DMS153 treated with DMSO at 0.1 percent for 48 hours (cell line): ENCODE measurements around the gene NUP62.

Experiments used
- DNase-seq: peaks from one replicate; lab custom pipeline; 2025; ENCODE audit not compliant: unreplicated experiment; lab: John Stamatoyannopoulos, UW

Gene NUP62

GRCh38 chr19:49869484-49870308, 59.6 kb downstream of the NUP62 start:
- DNase-seq, result peak; percentile 99

GRCh38 chr19:49869009-49869483, 60.3 kb downstream of the NUP62 start:
- no peak for DNase-seq

GRCh38 chr19:49866933-49867782, 62.1 kb downstream of the NUP62 start, which contains the start of gene PNKP:
Gene PNKP, minus strand, starts transcription at chr19:49867576. Its CDS starts 372 bp downstream, at chr19:49867204.
- DNase-seq, result peak; percentile 77

GRCh38 chr19:49864890-49865289, 64.4 kb downstream of the NUP62 start:
- DNase-seq, result no peak

- DNase-seq, result no peak
These were observed 65.4 kb downstream of the NUP62 start for GRCh38 chr19:49863935-49864320.

GRCh38 chr19:49863254-49863934, 65.9 kb downstream of the NUP62 start:
- no peak for DNase-seq

GRCh38 chr19:49862391-49863253, 66.7 kb downstream of the NUP62 start:
- no peak for DNase-seq

- no peak for DNase-seq
These were observed 67.5 kb downstream of the NUP62 start for GRCh38 chr19:49861541-49862378.

GRCh38 chr19:49861107-49861506, 68.2 kb downstream of the NUP62 start:
- no peak for DNase-seq

GRCh38 chr19:49860336-49861102, 68.8 kb downstream of the NUP62 start:
- DNase-seq, result no peak

- DNase-seq, result no peak
These were observed 69.5 kb downstream of the NUP62 start for GRCh38 chr19:49859682-49860335.

- no peak for DNase-seq
These were observed 71.0 kb downstream of the NUP62 start for GRCh38 chr19:49858088-49858985.

- no peak for DNase-seq
These were observed 71.5 kb downstream of the NUP62 start for GRCh38 chr19:49857838-49858087.

GRCh38 chr19:49857061-49857837, 72.1 kb downstream of the NUP62 start:
- no peak for DNase-seq
